ENCODE data around the gene TENM3.

DNA sequence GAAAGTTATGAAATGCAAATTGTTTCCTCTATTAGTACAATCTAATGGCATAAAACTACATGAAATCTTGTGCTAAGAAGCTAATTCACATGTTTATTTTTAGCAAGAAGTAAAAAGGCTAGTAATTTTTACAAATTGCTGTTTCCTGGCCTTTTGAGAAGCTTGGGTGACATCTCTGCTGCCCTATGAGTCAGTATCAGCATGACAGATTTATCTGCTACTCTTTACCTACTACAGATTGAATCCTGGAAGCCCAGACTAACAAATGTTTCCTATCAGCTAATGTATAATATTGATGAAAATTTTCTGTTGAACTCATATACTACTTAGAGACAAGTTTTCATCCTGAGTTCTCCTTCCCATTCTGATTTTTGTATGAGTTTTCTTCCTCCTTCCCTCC is 441.6 kb downstream of the TENM3 start:
- no peak for TF ChIP-seq POLR2A (IDR thresholded peaks at IDR 0.05)
- TF ChIP-seq, protein P1, sequence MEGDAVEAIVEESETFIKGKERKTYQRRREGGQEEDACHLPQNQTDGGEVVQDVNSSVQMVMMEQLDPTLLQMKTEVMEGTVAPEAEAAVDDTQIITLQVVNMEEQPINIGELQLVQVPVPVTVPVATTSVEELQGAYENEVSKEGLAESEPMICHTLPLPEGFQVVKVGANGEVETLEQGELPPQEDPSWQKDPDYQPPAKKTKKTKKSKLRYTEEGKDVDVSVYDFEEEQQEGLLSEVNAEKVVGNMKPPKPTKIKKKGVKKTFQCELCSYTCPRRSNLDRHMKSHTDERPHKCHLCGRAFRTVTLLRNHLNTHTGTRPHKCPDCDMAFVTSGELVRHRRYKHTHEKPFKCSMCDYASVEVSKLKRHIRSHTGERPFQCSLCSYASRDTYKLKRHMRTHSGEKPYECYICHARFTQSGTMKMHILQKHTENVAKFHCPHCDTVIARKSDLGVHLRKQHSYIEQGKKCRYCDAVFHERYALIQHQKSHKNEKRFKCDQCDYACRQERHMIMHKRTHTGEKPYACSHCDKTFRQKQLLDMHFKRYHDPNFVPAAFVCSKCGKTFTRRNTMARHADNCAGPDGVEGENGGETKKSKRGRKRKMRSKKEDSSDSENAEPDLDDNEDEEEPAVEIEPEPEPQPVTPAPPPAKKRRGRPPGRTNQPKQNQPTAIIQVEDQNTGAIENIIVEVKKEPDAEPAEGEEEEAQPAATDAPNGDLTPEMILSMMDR (IDR thresholded peaks at IDR 0.05): no peak

All from testis (tissue), 2 donors.